GM23338 (cell line): ENCODE data around the gene PRR12. TPM values are rescaled to one million over a fixed set of nuclear protein-coding genes. Genes with fewer than 3 reads are reported as not detected.

ENCODE experiments used
- ATAC-seq: fragments of 200-7000 bp; cut with Tn5 transposase; 3 replicates; pipeline ENCODE4 v1.9.1; 2020
- DNase-seq: peaks from one replicate; pipeline ENCODE4 v3.0.0-alpha.2; 2015; ENCODE audit warnings: low spot score
- H2AFZ ChIP-seq: fragments of 200-600 bp; sonication (generic); 2 replicates; pipeline ENCODE4 v1.8.0; 2016; ENCODE audit warnings: antibody characterized with exemption, mild to moderate bottlenecking, moderate library complexity
- H3F3A ChIP-seq: fragments of 200-600 bp; sonication (generic); replicated peaks from 2 replicates; pipeline ENCODE4 v1.8.0; 2017; ENCODE audit warnings: antibody characterized with exemption, mixed run types, low read depth
- H3K27ac ChIP-seq: fragments of 200-600 bp; sonication (generic); 2 replicates; pipeline ENCODE4 v1.6.1; 2016; ENCODE audit warnings: low read depth
- H3K27me3 ChIP-seq: fragments of 200-600 bp; sonication (generic); 2 replicates; pipeline ENCODE4 v1.8.0; 2016; ENCODE audit warnings: mild to moderate bottlenecking, mixed run types, moderate library complexity; ENCODE audit not compliant: insufficient read depth
- H3K36me3 ChIP-seq: fragments of 200-600 bp; sonication (generic); 2 replicates; pipeline ENCODE4 v1.8.0; 2016; ENCODE audit warnings: mild to moderate bottlenecking; ENCODE audit not compliant: insufficient read depth
- H3K4me1 ChIP-seq: fragments of 200-600 bp; sonication (generic); 2 replicates; pipeline ENCODE4 v1.8.0; 2016; ENCODE audit warnings: mild to moderate bottlenecking, moderate library complexity; ENCODE audit not compliant: insufficient read depth
- H3K4me2 ChIP-seq: fragments of 200-600 bp; sonication (generic); 2 replicates; pipeline ENCODE4 v1.7.1; 2017; ENCODE audit warnings: mixed run types
- H3K4me3 ChIP-seq: fragments of 200-600 bp; sonication (generic); 2 replicates; pipeline ENCODE4 v1.6.1; 2016; ENCODE audit warnings: mixed run types
- H3K79me2 ChIP-seq: fragments of 200-600 bp; sonication (generic); replicated peaks from 2 replicates; pipeline ENCODE4 v1.8.0; 2017; ENCODE audit warnings: mild to moderate bottlenecking; ENCODE audit not compliant: insufficient read depth
- H3K9me2 ChIP-seq: fragments of 200-600 bp; sonication (generic); 2 replicates; pipeline ENCODE4 v1.8.0; 2017; ENCODE audit not compliant: insufficient read depth
- H4K20me1 ChIP-seq: fragments of 200-600 bp; sonication (generic); replicated peaks from 2 replicates; pipeline ENCODE4 v1.8.0; 2017; ENCODE audit warnings: mild to moderate bottlenecking; ENCODE audit not compliant: insufficient read depth
- H3K27ac Mint-ChIP-seq: 2 replicates; pipeline ENCODE4 v1.8.0; 2020; ENCODE audit warnings: inconsistent platforms, mild to moderate bottlenecking, moderate library complexity, mixed read lengths
- H3K27me3 Mint-ChIP-seq: 3 replicates; pipeline ENCODE4 v1.8.0; 2022; ENCODE audit warnings: low read depth, mild to moderate bottlenecking, moderate library complexity, mixed read lengths, inconsistent platforms; ENCODE audit not compliant: insufficient read depth, poor library complexity
- H3K36me3 Mint-ChIP-seq: 3 replicates; pipeline ENCODE4 v1.8.0; 2021; ENCODE audit warnings: low read depth, mild to moderate bottlenecking, inconsistent platforms, moderate library complexity, mixed read lengths
- H3K4me1 Mint-ChIP-seq: 3 replicates; pipeline ENCODE4 v1.8.0; 2020; ENCODE audit warnings: mild to moderate bottlenecking, inconsistent platforms, mixed read lengths
- H3K4me3 Mint-ChIP-seq: 3 replicates; pipeline ENCODE4 v1.8.0; 2021; ENCODE audit warnings: moderate library complexity, mild to moderate bottlenecking, inconsistent platforms, mixed read lengths
- H3K9me3 Mint-ChIP-seq: 3 replicates; pipeline ENCODE4 v1.8.0; 2020; ENCODE audit warnings: moderate library complexity, mild to moderate bottlenecking, inconsistent platforms, mixed read lengths
- CREB1 ChIP-seq: fragments of 250-450 bp; sonication (Bioruptor Pico); IDR thresholded peaks from 2 replicates; pipeline ENCODE4 v1.5.0; 2020; ENCODE audit warnings: low read depth, mild to moderate bottlenecking, moderate library complexity
- EZH2 ChIP-seq: fragments of 200-600 bp; sonication (generic); IDR thresholded peaks from one replicate; pipeline ENCODE4 v1.8.0; 2017; ENCODE audit warnings: antibody characterized with exemption, mild to moderate bottlenecking, low read depth; ENCODE audit not compliant: unreplicated experiment
- EZH2phosphoT487 ChIP-seq: fragments of 200-600 bp; sonication (generic); IDR thresholded peaks from one replicate; pipeline ENCODE4 v1.8.1; 2018; ENCODE audit warnings: antibody characterized with exemption; ENCODE audit not compliant: unreplicated experiment
- JUNB ChIP-seq: IDR thresholded peaks from one replicate; pipeline ENCODE4 v1.6.1; 2016; ENCODE audit warnings: antibody characterized with exemption; ENCODE audit not compliant: unreplicated experiment
- NANOG ChIP-seq: IDR thresholded peaks from 2 replicates; pipeline ENCODE4 v1.6.1; 2016; ENCODE audit warnings: antibody characterized with exemption, borderline replicate concordance
- POLR2AphosphoS5 ChIP-seq: IDR thresholded peaks from 2 replicates; pipeline ENCODE4 v1.6.1; 2016; ENCODE audit warnings: antibody characterized with exemption, low read depth
- STAT1 ChIP-seq: IDR thresholded peaks from one replicate; pipeline ENCODE4 v1.6.1; 2016; ENCODE audit warnings: antibody characterized with exemption; ENCODE audit not compliant: unreplicated experiment
- ZNF114 ChIP-seq: fragments of 250-450 bp; sonication (Bioruptor Pico); IDR thresholded peaks from 2 replicates; pipeline ENCODE4 v1.5.0; 2020; ENCODE audit warnings: mild to moderate bottlenecking, moderate library complexity
- ZNF331 ChIP-seq: fragments of 250-450 bp; sonication (Bioruptor Pico); IDR thresholded peaks from 2 replicates; pipeline ENCODE4 v1.5.0; 2020; ENCODE audit warnings: low read depth, mild to moderate bottlenecking, moderate library complexity
- polyA plus RNA-seq: library from polyadenylated mRNA; unstranded; fragments of >200 nt; fragmentation: Nextera tagmentation; extraction: Ambion mirVana; gene quantifications from 2 replicates; pipeline ENCODE4 v1.2.1, GENCODE V29; 2016
- total RNA-seq: library from RNA; depleted of rRNA; stranded (reverse); fragments of >200 nt; shearing (Covaris generic); gene quantifications from 2 replicates; pipeline ENCODE4 v1.2.3, GENCODE V29; 2014
- TF ChIP-seq, protein P1 (sequence below), 2 experiments: fragments of 200-600 bp in 1 of 2; sonication (generic) in 1 of 2; conservative IDR thresholded peaks; 2 replicates each; pipeline versions ENCODE4 v1.5.1 to v1.6.1; 2016 to 2017; ENCODE audit warnings: antibody characterized with exemption in 2 of 2, low read depth in 2 of 2, mild to moderate bottlenecking in 2 of 2, moderate library complexity in 1 of 2
- TF ChIP-seq, protein P2 (sequence below): fragments of 250-450 bp; sonication (Bioruptor Pico); IDR thresholded peaks from 2 replicates; pipeline ENCODE4 v1.5.0; 2020; ENCODE audit warnings: mild to moderate bottlenecking, moderate library complexity
- TF ChIP-seq, protein P3 (sequence below): IDR thresholded peaks from one replicate; pipeline ENCODE4 v1.6.1; 2018; ENCODE audit warnings: antibody characterized with exemption; ENCODE audit not compliant: unreplicated experiment
- TF ChIP-seq, protein P4 (sequence below): IDR thresholded peaks from 2 replicates; pipeline ENCODE4 v1.6.1; 2016; ENCODE audit warnings: antibody characterized with exemption

Gene PRR12
- total and polyA plus RNA-seq, 2 experiments from 2014 or later, result 8.6 to 41.6 TPM

DNA sequence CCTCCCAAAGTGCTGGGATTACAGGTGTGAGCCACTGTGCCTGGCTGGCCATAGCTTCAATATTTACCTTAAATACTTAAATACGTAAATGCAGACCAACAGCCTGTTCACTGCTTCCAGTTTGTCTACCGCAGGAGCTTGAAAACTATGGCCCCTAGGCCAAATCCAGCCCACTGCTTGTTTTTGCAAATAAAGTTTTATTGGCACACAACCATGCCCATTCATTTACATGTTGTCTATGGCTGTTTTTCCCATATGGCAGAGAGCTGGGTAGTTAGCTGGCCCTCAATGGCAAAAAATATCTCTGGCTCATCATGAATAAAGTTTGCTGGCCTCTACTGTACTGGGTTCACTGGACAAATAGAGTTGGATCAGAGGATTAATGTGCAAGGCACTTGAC lies 11.8 kb downstream of the PRR12 start:
- H3K4me3 Mint-ChIP-seq, result no peak overlapping the region
- Histone ChIP-seq H2AFZ (no peak overlapping the region), H3F3A (peaks cover 37% of the 10 kb centered on the region), H3K27me3 (no peaks in the 10 kb centered on the region), H4K20me1 (peaks cover 39% of the 10 kb centered on the region), H3K4me2 (no peak overlapping the region), H3K4me1 (no peaks in the 10 kb centered on the region), H3K4me3 (no peak overlapping the region), H3K9me2 (no peaks in the 10 kb centered on the region), H3K36me3 (peaks cover 41% of the 10 kb centered on the region), H3K79me2 (peaks cover 94% of the 10 kb centered on the region), H3K27ac (no peak overlapping the region)
- no peak overlapping the region for H3K27ac Mint-ChIP-seq
- no peaks in the 10 kb centered on the region for H3K9me3 Mint-ChIP-seq
- DNase-seq (no peak), ATAC-seq (no peak)
- peaks cover 85% of the 10 kb centered on the region for H3K36me3 Mint-ChIP-seq
- H3K27me3 Mint-ChIP-seq, result peaks cover 23% of the 10 kb centered on the region
- TF ChIP-seq ZNF114 (CRISPR knock-in tag), result no peak
- no peak for TF ChIP-seq EZH2
- no peak for TF ChIP-seq EZH2phosphoT487
- no peak for TF ChIP-seq STAT1
- TF ChIP-seq, protein P1, sequence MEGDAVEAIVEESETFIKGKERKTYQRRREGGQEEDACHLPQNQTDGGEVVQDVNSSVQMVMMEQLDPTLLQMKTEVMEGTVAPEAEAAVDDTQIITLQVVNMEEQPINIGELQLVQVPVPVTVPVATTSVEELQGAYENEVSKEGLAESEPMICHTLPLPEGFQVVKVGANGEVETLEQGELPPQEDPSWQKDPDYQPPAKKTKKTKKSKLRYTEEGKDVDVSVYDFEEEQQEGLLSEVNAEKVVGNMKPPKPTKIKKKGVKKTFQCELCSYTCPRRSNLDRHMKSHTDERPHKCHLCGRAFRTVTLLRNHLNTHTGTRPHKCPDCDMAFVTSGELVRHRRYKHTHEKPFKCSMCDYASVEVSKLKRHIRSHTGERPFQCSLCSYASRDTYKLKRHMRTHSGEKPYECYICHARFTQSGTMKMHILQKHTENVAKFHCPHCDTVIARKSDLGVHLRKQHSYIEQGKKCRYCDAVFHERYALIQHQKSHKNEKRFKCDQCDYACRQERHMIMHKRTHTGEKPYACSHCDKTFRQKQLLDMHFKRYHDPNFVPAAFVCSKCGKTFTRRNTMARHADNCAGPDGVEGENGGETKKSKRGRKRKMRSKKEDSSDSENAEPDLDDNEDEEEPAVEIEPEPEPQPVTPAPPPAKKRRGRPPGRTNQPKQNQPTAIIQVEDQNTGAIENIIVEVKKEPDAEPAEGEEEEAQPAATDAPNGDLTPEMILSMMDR (conservative IDR thresholded peaks at IDR 0.05; ENCODE audit: low read depth in 2 of 2), result no peak
- TF ChIP-seq, protein P2, sequence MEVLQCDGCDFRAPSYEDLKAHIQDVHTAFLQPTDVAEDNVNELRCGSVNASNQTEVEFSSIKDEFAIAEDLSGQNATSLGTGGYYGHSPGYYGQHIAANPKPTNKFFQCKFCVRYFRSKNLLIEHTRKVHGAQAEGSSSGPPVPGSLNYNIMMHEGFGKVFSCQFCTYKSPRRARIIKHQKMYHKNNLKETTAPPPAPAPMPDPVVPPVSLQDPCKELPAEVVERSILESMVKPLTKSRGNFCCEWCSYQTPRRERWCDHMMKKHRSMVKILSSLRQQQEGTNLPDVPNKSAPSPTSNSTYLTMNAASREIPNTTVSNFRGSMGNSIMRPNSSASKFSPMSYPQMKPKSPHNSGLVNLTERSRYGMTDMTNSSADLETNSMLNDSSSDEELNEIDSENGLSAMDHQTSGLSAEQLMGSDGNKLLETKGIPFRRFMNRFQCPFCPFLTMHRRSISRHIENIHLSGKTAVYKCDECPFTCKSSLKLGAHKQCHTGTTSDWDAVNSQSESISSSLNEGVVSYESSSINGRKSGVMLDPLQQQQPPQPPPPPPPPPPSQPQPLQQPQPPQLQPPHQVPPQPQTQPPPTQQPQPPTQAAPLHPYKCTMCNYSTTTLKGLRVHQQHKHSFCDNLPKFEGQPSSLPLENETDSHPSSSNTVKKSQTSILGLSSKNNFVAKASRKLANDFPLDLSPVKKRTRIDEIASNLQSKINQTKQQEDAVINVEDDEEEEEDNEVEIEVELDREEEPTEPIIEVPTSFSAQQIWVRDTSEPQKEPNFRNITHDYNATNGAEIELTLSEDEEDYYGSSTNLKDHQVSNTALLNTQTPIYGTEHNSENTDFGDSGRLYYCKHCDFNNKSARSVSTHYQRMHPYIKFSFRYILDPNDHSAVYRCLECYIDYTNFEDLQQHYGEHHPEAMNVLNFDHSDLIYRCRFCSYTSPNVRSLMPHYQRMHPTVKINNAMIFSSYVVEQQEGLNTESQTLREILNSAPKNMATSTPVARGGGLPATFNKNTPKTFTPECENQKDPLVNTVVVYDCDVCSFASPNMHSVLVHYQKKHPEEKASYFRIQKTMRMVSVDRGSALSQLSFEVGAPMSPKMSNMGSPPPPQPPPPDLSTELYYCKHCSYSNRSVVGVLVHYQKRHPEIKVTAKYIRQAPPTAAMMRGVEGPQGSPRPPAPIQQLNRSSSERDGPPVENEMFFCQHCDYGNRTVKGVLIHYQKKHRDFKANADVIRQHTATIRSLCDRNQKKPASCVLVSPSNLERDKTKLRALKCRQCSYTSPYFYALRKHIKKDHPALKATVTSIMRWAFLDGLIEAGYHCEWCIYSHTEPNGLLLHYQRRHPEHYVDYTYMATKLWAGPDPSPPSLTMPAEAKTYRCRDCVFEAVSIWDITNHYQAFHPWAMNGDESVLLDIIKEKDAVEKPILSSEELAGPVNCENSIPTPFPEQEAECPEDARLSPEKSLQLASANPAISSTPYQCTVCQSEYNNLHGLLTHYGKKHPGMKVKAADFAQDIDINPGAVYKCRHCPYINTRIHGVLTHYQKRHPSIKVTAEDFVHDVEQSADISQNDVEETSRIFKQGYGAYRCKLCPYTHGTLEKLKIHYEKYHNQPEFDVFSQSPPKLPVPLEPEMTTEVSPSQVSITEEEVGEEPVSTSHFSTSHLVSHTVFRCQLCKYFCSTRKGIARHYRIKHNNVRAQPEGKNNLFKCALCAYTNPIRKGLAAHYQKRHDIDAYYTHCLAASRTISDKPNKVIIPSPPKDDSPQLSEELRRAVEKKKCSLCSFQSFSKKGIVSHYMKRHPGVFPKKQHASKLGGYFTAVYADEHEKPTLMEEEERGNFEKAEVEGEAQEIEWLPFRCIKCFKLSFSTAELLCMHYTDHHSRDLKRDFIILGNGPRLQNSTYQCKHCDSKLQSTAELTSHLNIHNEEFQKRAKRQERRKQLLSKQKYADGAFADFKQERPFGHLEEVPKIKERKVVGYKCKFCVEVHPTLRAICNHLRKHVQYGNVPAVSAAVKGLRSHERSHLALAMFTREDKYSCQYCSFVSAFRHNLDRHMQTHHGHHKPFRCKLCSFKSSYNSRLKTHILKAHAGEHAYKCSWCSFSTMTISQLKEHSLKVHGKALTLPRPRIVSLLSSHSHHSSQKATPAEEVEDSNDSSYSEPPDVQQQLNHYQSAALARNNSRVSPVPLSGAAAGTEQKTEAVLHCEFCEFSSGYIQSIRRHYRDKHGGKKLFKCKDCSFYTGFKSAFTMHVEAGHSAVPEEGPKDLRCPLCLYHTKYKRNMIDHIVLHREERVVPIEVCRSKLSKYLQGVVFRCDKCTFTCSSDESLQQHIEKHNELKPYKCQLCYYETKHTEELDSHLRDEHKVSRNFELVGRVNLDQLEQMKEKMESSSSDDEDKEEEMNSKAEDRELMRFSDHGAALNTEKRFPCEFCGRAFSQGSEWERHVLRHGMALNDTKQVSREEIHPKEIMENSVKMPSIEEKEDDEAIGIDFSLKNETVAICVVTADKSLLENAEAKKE, result no peak
- TF ChIP-seq CREB1, result no peak
- TF ChIP-seq, protein P3, sequence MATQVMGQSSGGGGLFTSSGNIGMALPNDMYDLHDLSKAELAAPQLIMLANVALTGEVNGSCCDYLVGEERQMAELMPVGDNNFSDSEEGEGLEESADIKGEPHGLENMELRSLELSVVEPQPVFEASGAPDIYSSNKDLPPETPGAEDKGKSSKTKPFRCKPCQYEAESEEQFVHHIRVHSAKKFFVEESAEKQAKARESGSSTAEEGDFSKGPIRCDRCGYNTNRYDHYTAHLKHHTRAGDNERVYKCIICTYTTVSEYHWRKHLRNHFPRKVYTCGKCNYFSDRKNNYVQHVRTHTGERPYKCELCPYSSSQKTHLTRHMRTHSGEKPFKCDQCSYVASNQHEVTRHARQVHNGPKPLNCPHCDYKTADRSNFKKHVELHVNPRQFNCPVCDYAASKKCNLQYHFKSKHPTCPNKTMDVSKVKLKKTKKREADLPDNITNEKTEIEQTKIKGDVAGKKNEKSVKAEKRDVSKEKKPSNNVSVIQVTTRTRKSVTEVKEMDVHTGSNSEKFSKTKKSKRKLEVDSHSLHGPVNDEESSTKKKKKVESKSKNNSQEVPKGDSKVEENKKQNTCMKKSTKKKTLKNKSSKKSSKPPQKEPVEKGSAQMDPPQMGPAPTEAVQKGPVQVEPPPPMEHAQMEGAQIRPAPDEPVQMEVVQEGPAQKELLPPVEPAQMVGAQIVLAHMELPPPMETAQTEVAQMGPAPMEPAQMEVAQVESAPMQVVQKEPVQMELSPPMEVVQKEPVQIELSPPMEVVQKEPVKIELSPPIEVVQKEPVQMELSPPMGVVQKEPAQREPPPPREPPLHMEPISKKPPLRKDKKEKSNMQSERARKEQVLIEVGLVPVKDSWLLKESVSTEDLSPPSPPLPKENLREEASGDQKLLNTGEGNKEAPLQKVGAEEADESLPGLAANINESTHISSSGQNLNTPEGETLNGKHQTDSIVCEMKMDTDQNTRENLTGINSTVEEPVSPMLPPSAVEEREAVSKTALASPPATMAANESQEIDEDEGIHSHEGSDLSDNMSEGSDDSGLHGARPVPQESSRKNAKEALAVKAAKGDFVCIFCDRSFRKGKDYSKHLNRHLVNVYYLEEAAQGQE, result no peak
- TF ChIP-seq, protein P4, sequence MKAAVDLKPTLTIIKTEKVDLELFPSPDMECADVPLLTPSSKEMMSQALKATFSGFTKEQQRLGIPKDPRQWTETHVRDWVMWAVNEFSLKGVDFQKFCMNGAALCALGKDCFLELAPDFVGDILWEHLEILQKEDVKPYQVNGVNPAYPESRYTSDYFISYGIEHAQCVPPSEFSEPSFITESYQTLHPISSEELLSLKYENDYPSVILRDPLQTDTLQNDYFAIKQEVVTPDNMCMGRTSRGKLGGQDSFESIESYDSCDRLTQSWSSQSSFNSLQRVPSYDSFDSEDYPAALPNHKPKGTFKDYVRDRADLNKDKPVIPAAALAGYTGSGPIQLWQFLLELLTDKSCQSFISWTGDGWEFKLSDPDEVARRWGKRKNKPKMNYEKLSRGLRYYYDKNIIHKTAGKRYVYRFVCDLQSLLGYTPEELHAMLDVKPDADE, result no peak
- no peak for TF ChIP-seq ZNF331 (CRISPR knock-in tag)
- no peak for TF ChIP-seq POLR2AphosphoS5
- no peak for TF ChIP-seq JUNB
- TF ChIP-seq NANOG, result no peak
- H3K4me1 Mint-ChIP-seq, result no peaks in the 10 kb centered on the region
